Measurements from ENCODE around the gene C19orf73.
A peak's percentile ranks its signal among the peaks of the same experiment; 100 is the strongest.
"Not testable (repeated sequence)": the region's sequence is repeated elsewhere in the genome, so short reads cannot be mapped to it uniquely, and the experiment has no call there.

Gene C19orf73

GRCh38 chr19:49084206-49085019 is 34.5 kb downstream of the C19orf73 start:
- H3K4me3 ChIP-seq (ENCODE audit: low read length), result peak overlapping the region; percentile 97
- no peak for DNase-seq (ENCODE audit: low read depth, low spot score)

GRCh38 chr19:49081273-49081672 is 37.7 kb downstream of the C19orf73 start:
- no peak overlapping the region for H3K4me3 ChIP-seq (ENCODE audit: low read length)

GRCh38 chr19:49080392-49080791 is 38.6 kb downstream of the C19orf73 start:
- no peak overlapping the region for H3K4me3 ChIP-seq (ENCODE audit: low read length)
- DNase-seq (ENCODE audit: low read depth, low spot score), result no peak

More at GRCh38 chr19:49081273-49081672, 37.7 kb downstream of the C19orf73 start:
- DNase-seq (ENCODE audit: low read depth, low spot score), result no peak

GRCh38 chr19:49074869-49075268 is 44.1 kb downstream of the C19orf73 start:
- not testable (repeated sequence) for H3K4me3 ChIP-seq (ENCODE audit: low read length); DNase-seq (ENCODE audit: low read depth, low spot score)

GRCh38 chr19:49073514-49074378 is 45.2 kb downstream of the C19orf73 start:
- DNase-seq (ENCODE audit: low read depth, low spot score), result no peak
- no peak overlapping the region for H3K4me3 ChIP-seq (ENCODE audit: low read length)

- H3K4me3 ChIP-seq (ENCODE audit: low read length), result no peak overlapping the region
- DNase-seq (ENCODE audit: low read depth, low spot score), result no peak
These were observed 46.9 kb downstream of the C19orf73 start for GRCh38 chr19:49071860-49072547.

- no peak overlapping the region for H3K4me3 ChIP-seq (ENCODE audit: low read length)
These were observed 48.5 kb downstream of the C19orf73 start for GRCh38 chr19:49070416-49070815.

GRCh38 chr19:49069026-49069425 is 49.9 kb downstream of the C19orf73 start:
- H3K4me3 ChIP-seq (ENCODE audit: low read length), result no peak overlapping the region
- DNase-seq (ENCODE audit: low read depth, low spot score), result no peak

More at GRCh38 chr19:49070416-49070815, 48.5 kb downstream of the C19orf73 start:
- no peak for DNase-seq (ENCODE audit: low read depth, low spot score)
